Mesendoderm (in vitro differentiated cells): Measurements from ENCODE around the gene CEP162.
"Not testable (repeated sequence)": the region's sequence is repeated elsewhere in the genome, so short reads cannot be mapped to it uniquely, and the experiment has no call there.

Source experiments
- DNase-seq: peaks from one replicate; pipeline ENCODE4 v3.0.0; 2013
- H2AK5ac ChIP-seq: 2 replicates; pipeline ENCODE4 v1.6.1; 2013; ENCODE audit warnings: low read length, inconsistent platforms
- H2BK120ac ChIP-seq: 2 replicates; pipeline ENCODE4 v1.6.1; 2013; ENCODE audit warnings: low read depth, mild to moderate bottlenecking, low read length, moderate library complexity, mixed read lengths
- H2BK15ac ChIP-seq: replicated peaks from 2 replicates; pipeline ENCODE4 v1.6.1; 2013; ENCODE audit warnings: low read depth, mild to moderate bottlenecking, moderate library complexity
- H2BK5ac ChIP-seq: 2 replicates; pipeline ENCODE4 v1.6.1; 2013; ENCODE audit warnings: low read length, inconsistent platforms
- H3K18ac ChIP-seq: 2 replicates; pipeline ENCODE4 v1.6.1; 2013; ENCODE audit warnings: mild to moderate bottlenecking, low read length, mixed read lengths
- H3K23ac ChIP-seq: one replicate; pipeline ENCODE4 v1.6.1; 2013; ENCODE audit warnings: low read length
- H3K27ac ChIP-seq: 2 replicates; pipeline ENCODE4 v1.5.1; 2013; ENCODE audit warnings: low read depth, mild to moderate bottlenecking, inconsistent platforms, low read length, moderate library complexity
- H3K27me3 ChIP-seq: 2 replicates; pipeline ENCODE4 v1.6.1; 2013; ENCODE audit warnings: low read length, control low read depth, mild to moderate bottlenecking, inconsistent platforms; ENCODE audit not compliant: insufficient read depth, poor library complexity
- H3K36me3 ChIP-seq: 2 replicates; pipeline ENCODE4 v1.6.1; 2013; ENCODE audit warnings: low read length, inconsistent platforms; ENCODE audit not compliant: control insufficient read depth, insufficient read depth
- H3K4ac ChIP-seq: one replicate; pipeline ENCODE4 v1.6.1; 2013; ENCODE audit warnings: low read depth, mild to moderate bottlenecking, low read length, moderate library complexity
- H3K4me1 ChIP-seq: 2 replicates; pipeline ENCODE4 v1.6.1; 2013; ENCODE audit warnings: low read depth, low read length, inconsistent platforms; ENCODE audit not compliant: control insufficient read depth
- H3K4me2 ChIP-seq: 2 replicates; pipeline ENCODE4 v1.6.1; 2013; ENCODE audit warnings: low read length
- H3K4me3 ChIP-seq: 2 replicates; pipeline ENCODE4 v1.5.1; 2013; ENCODE audit warnings: mild to moderate bottlenecking, low read length
- H3K56ac ChIP-seq: one replicate; pipeline ENCODE4 v1.6.1; 2013; ENCODE audit warnings: low read length
- H3K79me1 ChIP-seq: 2 replicates; pipeline ENCODE4 v1.6.1; 2013; ENCODE audit warnings: low read length, inconsistent platforms
- H3K79me2 ChIP-seq: 2 replicates; pipeline ENCODE4 v1.6.1; 2013; ENCODE audit warnings: mild to moderate bottlenecking, low read length; ENCODE audit not compliant: control insufficient read depth, insufficient read depth
- H3K9ac ChIP-seq: 2 replicates; pipeline ENCODE4 v1.6.1; 2013; ENCODE audit warnings: low read length, inconsistent platforms
- H4K5ac ChIP-seq: one replicate; pipeline ENCODE4 v1.6.1; 2013; ENCODE audit warnings: low read length
- H4K8ac ChIP-seq: one replicate; pipeline ENCODE4 v1.6.1; 2013; ENCODE audit warnings: low read depth, mild to moderate bottlenecking, control low read depth, low read length, moderate library complexity
- WGBS: extraction: QIAGEN DNeasy Blood & Tissue Kit; methylation state at CpG from one replicate; pipeline ENCODE4 v1.1.7; 2013; ENCODE audit warnings: low lambda C conversion rate, missing lambda C conversion rate; ENCODE audit not compliant: insufficient coverage; ENCODE audit errors: extremely low coverage; 5-methylcytosine and 5-hydroxymethylcytosine counted together

CEP162 gene

DNA sequence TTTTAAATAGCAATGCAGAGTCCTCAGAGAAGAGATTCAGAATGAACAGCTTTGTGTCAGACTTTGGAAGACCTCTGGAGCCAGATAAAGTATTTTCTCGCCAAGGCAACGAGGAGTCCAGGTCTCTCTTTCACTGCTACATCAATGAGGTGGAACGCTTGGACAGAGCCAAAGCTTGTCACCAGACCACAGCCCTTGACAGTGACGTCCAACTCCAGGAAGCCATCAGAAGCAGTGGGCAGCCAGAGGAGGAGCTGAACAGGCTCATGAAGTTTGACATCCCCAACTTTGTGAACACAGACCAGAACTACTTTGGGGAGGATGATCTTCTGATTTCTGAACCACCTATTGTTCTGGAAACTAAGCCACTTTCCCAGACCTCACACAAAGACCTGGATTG, 138.4 kb downstream of the CEP162 start:
- Histone ChIP-seq H2BK5ac (no peak overlapping the region), H2AK5ac (no peak overlapping the region), H2BK120ac (no peak overlapping the region), H3K9ac (no peak overlapping the region), H3K4me3 (no peak overlapping the region), H3K79me2 (no peaks in the 10 kb centered on the region), H3K27ac (no peak overlapping the region), H3K4ac (peak overlapping the region; percentile 1), H3K4me1 (peaks cover 14% of the 10 kb centered on the region), H3K79me1 (no peaks in the 10 kb centered on the region), H4K8ac (no peak overlapping the region), H3K4me2 (no peak overlapping the region), H4K5ac (no peak overlapping the region), H2BK15ac (no peak overlapping the region), H3K56ac (no peak overlapping the region), H3K18ac (no peak overlapping the region), H3K36me3 (no peaks in the 10 kb centered on the region), H3K27me3 (no peaks in the 10 kb centered on the region), H3K23ac (no peak overlapping the region)
- no CpG with 5 or more reads among the region's 4 CpGs for WGBS
- no peak for DNase-seq

- no CpG with 5 or more reads among the region's 6 CpGs for whole genome bisulfite sequencing
- Histone ChIP-seq H2BK5ac (peak overlapping the region; percentile 44), H2BK120ac (peak overlapping the region; percentile 34), H4K8ac (no peak overlapping the region), H3K36me3 (no peaks in the 10 kb centered on the region), H3K79me1 (no peaks in the 10 kb centered on the region), H4K5ac (peak overlapping the region; percentile 34), H3K56ac (peak overlapping the region; percentile 59), H3K4ac (peak overlapping the region; percentile 1), H3K4me3 (no peak overlapping the region), H3K4me1 (peaks cover 14% of the 10 kb centered on the region), H3K27me3 (no peaks in the 10 kb centered on the region), H2BK15ac (no peak overlapping the region), H3K9ac (no peak overlapping the region), H3K79me2 (no peaks in the 10 kb centered on the region), H2AK5ac (peak overlapping the region; percentile 31), H3K23ac (no peak overlapping the region), H3K27ac (peak overlapping the region; percentile 29), H3K18ac (peak overlapping the region; percentile 9), H3K4me2 (no peak overlapping the region)
- peak; percentile 94 for DNase-seq
These were observed 140.7 kb downstream of the CEP162 start for GRCh38 chr6:84086545-84087429.

DNA sequence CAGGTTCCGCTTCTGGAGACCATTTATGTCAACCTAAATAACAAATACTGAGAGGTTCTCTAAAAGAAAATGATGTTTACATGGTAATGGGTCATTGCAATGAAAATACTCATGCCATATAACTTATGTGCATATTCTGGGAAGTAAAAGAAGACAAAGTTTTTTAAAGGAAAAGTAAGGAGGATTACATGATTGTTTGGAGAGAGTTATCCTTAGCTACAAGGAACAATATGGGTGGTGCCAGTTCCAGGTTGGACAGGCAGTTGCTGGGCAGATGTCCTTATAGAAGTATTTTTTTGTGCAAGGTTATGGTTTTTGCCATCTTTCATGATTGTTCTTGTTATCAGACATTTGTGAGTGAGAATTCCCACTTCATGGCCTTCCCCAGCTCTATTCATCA, 141.4 kb downstream of the CEP162 start:
- Histone ChIP-seq H3K56ac (no peak overlapping the region), H3K4ac (no peak overlapping the region), H2BK120ac (no peak overlapping the region), H3K9ac (no peak overlapping the region), H2BK5ac (no peak overlapping the region), H3K36me3 (no peaks in the 10 kb centered on the region), H4K5ac (no peak overlapping the region), H3K4me2 (no peak overlapping the region), H3K4me1 (peaks cover 14% of the 10 kb centered on the region), H3K79me2 (no peaks in the 10 kb centered on the region), H4K8ac (no peak overlapping the region), H2BK15ac (peak overlapping the region; percentile 92), H3K23ac (no peak overlapping the region), H2AK5ac (no peak overlapping the region), H3K18ac (no peak overlapping the region), H3K27me3 (no peaks in the 10 kb centered on the region), H3K79me1 (no peaks in the 10 kb centered on the region), H3K27ac (peak overlapping the region; percentile 55), H3K4me3 (no peak overlapping the region)
- DNase-seq: no peak
- no CpG with 5 or more reads among the region's 1 CpG for WGBS

GRCh38 chr6:84084705-84085104, 142.7 kb downstream of the CEP162 start:
- H3K18ac ChIP-seq, H3K36me3 ChIP-seq, H3K4me3 ChIP-seq, H3K79me2 ChIP-seq, H3K9ac ChIP-seq, H4K8ac ChIP-seq, H2BK15ac ChIP-seq, H3K23ac ChIP-seq, H3K4me2 ChIP-seq, H3K56ac ChIP-seq, H3K27ac ChIP-seq, H2BK120ac ChIP-seq, H3K4ac ChIP-seq, H2AK5ac ChIP-seq, H3K27me3 ChIP-seq, H3K79me1 ChIP-seq, H4K5ac ChIP-seq, DNase-seq, H2BK5ac ChIP-seq: not testable (repeated sequence)
- H3K4me1 ChIP-seq: peaks cover 14% of the 10 kb centered on the region

- Histone ChIP-seq H3K56ac (peak overlapping the region; percentile 12), H4K8ac (peak overlapping the region; percentile 65), H3K9ac (no peak overlapping the region), H3K27ac (no peak overlapping the region), H3K79me1 (no peaks in the 10 kb centered on the region), H3K36me3 (no peaks in the 10 kb centered on the region), H3K18ac (peak overlapping the region; percentile 31), H2BK5ac (no peak overlapping the region), H3K4ac (no peak overlapping the region), H2BK15ac (peak overlapping the region; percentile 2), H4K5ac (no peak overlapping the region), H2BK120ac (peak overlapping the region; percentile 35), H3K27me3 (no peaks in the 10 kb centered on the region), H3K4me2 (no peak overlapping the region), H3K4me1 (peaks cover 8% of the 10 kb centered on the region), H3K23ac (no peak overlapping the region), H2AK5ac (no peak overlapping the region), H3K79me2 (no peaks in the 10 kb centered on the region), H3K4me3 (no peak overlapping the region)
- peak; percentile 67 for DNase-seq
- no CpG with 5 or more reads among the region's 11 CpGs for WGBS
These were observed 144.7 kb downstream of the CEP162 start for GRCh38 chr6:84082689-84083265.
